ENCODE measurements around the gene ZCCHC8.
"Not testable (repeated sequence)": the region's sequence is repeated elsewhere in the genome, so short reads cannot be mapped to it uniquely, and the experiment has no call there.

Gene ZCCHC8

GRCh38 chr12:122500685-122501488, at the start of gene ZCCHC8:
TSS of gene ZCCHC8 (minus strand) at chr12:122500932. CDS start at chr12:122500840, 92 bp downstream.
- peak; percentile 97 to 99 for DNase-seq

GRCh38 chr12:122547330-122547729, 46.6 kb upstream of the ZCCHC8 start:
- DNase-seq: no peak

GRCh38 chr12:122545855-122546254, 45.1 kb upstream of the ZCCHC8 start:
- no peak for DNase-seq

- DNase-seq: no peak
These were observed 43.8 kb upstream of the ZCCHC8 start for GRCh38 chr12:122544537-122544936.

GRCh38 chr12:122538496-122538895, 37.8 kb upstream of the ZCCHC8 start:
- DNase-seq: no peak

GRCh38 chr12:122537021-122537420, 36.3 kb upstream of the ZCCHC8 start:
- DNase-seq: no peak

- no peak for DNase-seq
These were observed 33.1 kb upstream of the ZCCHC8 start for GRCh38 chr12:122533856-122534255.

GRCh38 chr12:122528992-122529391, 28.3 kb upstream of the ZCCHC8 start:
- no peak for DNase-seq

GRCh38 chr12:122528582-122528981, 27.9 kb upstream of the ZCCHC8 start:
- DNase-seq: no peak

GRCh38 chr12:122527478-122527944, 26.8 kb upstream of the ZCCHC8 start:
- peak in 1 of 2 experiments; percentile 24 for DNase-seq

- peak; percentile 100 for DNase-seq
These were observed 26.1 kb upstream of the ZCCHC8 start, which contains the start of the genes KNTC1 and RSRC2 for GRCh38 chr12:122526683-122527477. TSS of gene KNTC1 (plus strand) at chr12:122527249. CDS start at chr12:122530064, 2,815 bp downstream. TSS of gene RSRC2 (minus strand) at chr12:122526936. CDS start at chr12:122526853, 83 bp downstream.

GRCh38 chr12:122523846-122524718, 23.4 kb upstream of the ZCCHC8 start:
- DNase-seq: no peak

- DNase-seq: no peak
These were observed 22.5 kb upstream of the ZCCHC8 start for GRCh38 chr12:122523280-122523679.

- no peak for DNase-seq
These were observed 19.9 kb upstream of the ZCCHC8 start for GRCh38 chr12:122520676-122521075.

GRCh38 chr12:122519418-122519817, 18.7 kb upstream of the ZCCHC8 start:
- no peak for DNase-seq

- no peak for DNase-seq
These were observed 18.2 kb upstream of the ZCCHC8 start for GRCh38 chr12:122518908-122519307.

GRCh38 chr12:122517877-122518276, 17.1 kb upstream of the ZCCHC8 start:
- DNase-seq: no peak

- DNase-seq: no peak
These were observed 16.0 kb upstream of the ZCCHC8 start for GRCh38 chr12:122516544-122517361.

GRCh38 chr12:122515275-122515674, 14.5 kb upstream of the ZCCHC8 start:
- no peak for DNase-seq

- DNase-seq: no peak
These were observed 12.9 kb upstream of the ZCCHC8 start for GRCh38 chr12:122513660-122514059.

- DNase-seq: not testable (repeated sequence)
These were observed 12.3 kb upstream of the ZCCHC8 start for GRCh38 chr12:122513028-122513427.

- no peak for DNase-seq
These were observed 7.4 kb upstream of the ZCCHC8 start for GRCh38 chr12:122508163-122508562.
